Loucy (cell line): ENCODE measurements around the gene EFNA3.

Source experiments
- H2AFZ ChIP-seq: fragments of 200-600 bp; sonication (generic); 2 replicates; pipeline ENCODE4 v1.6.0; 2016; ENCODE audit warnings: antibody characterized with exemption, mild to moderate bottlenecking, low read length, moderate library complexity
- H3F3A ChIP-seq: fragments of 200-600 bp; 2 replicates; pipeline ENCODE4 v1.6.0; 2016; ENCODE audit warnings: antibody characterized with exemption, low read depth, mild to moderate bottlenecking
- H3K27me3 ChIP-seq: fragments of 200-600 bp; sonication (generic); 2 replicates; pipeline ENCODE4 v1.6.1; 2014; ENCODE audit warnings: low read length, mild to moderate bottlenecking; ENCODE audit not compliant: insufficient read depth, poor library complexity, severe bottlenecking
- H3K36me3 ChIP-seq: fragments of 200-600 bp; sonication (generic); 2 replicates; pipeline ENCODE4 v1.6.1; 2016; ENCODE audit warnings: low read length; ENCODE audit not compliant: insufficient read depth
- H3K4me1 ChIP-seq: fragments of 200-600 bp; sonication (generic); 2 replicates; pipeline ENCODE4 v1.5.1; 2014; ENCODE audit warnings: low read length, mild to moderate bottlenecking; ENCODE audit not compliant: insufficient read depth, poor library complexity, severe bottlenecking
- H3K4me2 ChIP-seq: fragments of 200-600 bp; sonication (generic); 2 replicates; pipeline ENCODE4 v1.6.0; 2014; ENCODE audit warnings: antibody characterized with exemption, low read length, low read depth, mild to moderate bottlenecking; ENCODE audit not compliant: poor library complexity, severe bottlenecking
- H3K4me3 ChIP-seq: fragments of 200-600 bp; sonication (generic); 2 replicates; pipeline ENCODE4 v1.5.1; 2014; ENCODE audit warnings: low read length, mild to moderate bottlenecking, mixed read lengths; ENCODE audit not compliant: poor library complexity, severe bottlenecking
- H3K79me2 ChIP-seq: fragments of 200-600 bp; sonication (generic); 2 replicates; pipeline ENCODE4 v1.6.1; 2014; ENCODE audit warnings: low read length; ENCODE audit not compliant: insufficient read depth
- H3K9ac ChIP-seq: fragments of 200-600 bp; sonication (generic); 2 replicates; pipeline ENCODE4 v1.6.0; 2014; ENCODE audit warnings: mild to moderate bottlenecking, low read depth, low read length, moderate library complexity; ENCODE audit not compliant: poor library complexity, severe bottlenecking
- H3K9me2 ChIP-seq: fragments of 200-600 bp; sonication (generic); replicated peaks from 2 replicates; pipeline ENCODE4 v1.6.1; 2016; ENCODE audit warnings: low read depth, low read length, mixed read lengths
- H3K9me3 ChIP-seq: fragments of 200-600 bp; sonication (generic); 2 replicates; pipeline ENCODE4 v1.6.1; 2014; ENCODE audit warnings: mild to moderate bottlenecking, antibody characterized with exemption, low read length, low read depth; ENCODE audit not compliant: insufficient read depth
- H4K20me1 ChIP-seq: fragments of 200-600 bp; sonication (generic); 2 replicates; pipeline ENCODE4 v1.6.0; 2014; ENCODE audit warnings: antibody characterized with exemption, low read length, mild to moderate bottlenecking; ENCODE audit not compliant: insufficient read depth, poor library complexity, severe bottlenecking
- EZH2phosphoT487 ChIP-seq: fragments of 200-600 bp; IDR thresholded peaks from 2 replicates; pipeline ENCODE4 v1.6.1; 2018; ENCODE audit warnings: antibody characterized with exemption, mild to moderate bottlenecking, moderate library complexity, borderline replicate concordance
- TF ChIP-seq, protein P1 (sequence below): fragments of 200-600 bp; sonication (generic); conservative IDR thresholded peaks from 2 replicates; pipeline ENCODE4 v1.5.1; 2014; ENCODE audit warnings: mild to moderate bottlenecking, antibody characterized with exemption, low read length

Gene EFNA3

DNA sequence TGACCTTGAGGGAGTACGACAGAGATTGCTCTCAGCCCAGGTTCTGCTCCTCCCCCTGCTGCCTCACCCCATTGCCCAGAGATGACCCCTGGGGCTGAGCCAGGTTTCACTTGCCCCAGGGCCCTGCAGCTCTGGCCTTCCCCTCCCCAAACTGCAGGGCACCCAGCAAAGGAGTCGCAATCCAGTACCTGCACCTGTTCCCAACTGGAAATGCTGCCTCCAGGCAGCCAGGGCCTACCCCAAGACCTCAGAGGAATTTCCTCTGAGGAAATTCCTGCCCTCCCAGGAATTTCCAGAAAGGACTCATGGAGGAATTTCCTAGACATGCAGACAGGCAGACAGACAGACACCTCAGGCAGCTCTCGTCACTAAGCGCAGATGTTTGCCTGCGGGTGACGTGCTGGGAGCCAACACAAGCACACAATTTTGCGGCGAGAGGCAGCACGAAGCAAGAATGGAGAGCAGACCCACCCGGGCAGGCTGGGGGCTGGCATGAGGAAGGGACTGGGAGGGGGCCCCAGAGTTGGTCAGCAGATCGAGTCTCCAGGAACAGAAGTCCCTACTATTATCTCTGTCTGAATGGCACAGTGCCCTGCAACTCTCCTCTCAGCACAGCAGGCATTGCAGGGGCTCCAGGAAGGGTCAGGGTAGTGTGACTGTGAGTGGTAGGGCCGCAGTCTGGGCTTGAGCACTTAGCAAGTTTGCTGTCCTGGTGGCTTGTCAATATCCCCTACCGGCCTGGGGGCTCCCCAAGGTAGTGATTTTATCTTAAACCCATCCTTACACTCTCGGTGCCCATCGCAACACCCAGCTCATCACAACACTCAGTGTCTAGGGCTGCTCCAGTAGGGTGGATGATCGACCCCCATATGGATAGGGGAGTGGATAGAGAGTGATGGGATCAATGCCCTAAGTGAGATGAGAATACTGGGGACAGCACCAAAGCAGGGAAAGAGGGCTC is 46.1 kb downstream of the EFNA3 start:
- H3F3A ChIP-seq: no peaks in the 10 kb centered on the region
- H3K4me2 ChIP-seq: no peak overlapping the region
- no peak overlapping the region for H3K4me3 ChIP-seq
- H3K79me2 ChIP-seq: no peaks in the 10 kb centered on the region
- H3K9ac ChIP-seq: no peak overlapping the region
- H3K9me3 ChIP-seq: no peaks in the 10 kb centered on the region
- peaks cover 25% of the 10 kb centered on the region for H3K4me1 ChIP-seq
- no peaks in the 10 kb centered on the region for H3K36me3 ChIP-seq
- TF ChIP-seq EZH2phosphoT487: no peak
- TF ChIP-seq, protein P1, sequence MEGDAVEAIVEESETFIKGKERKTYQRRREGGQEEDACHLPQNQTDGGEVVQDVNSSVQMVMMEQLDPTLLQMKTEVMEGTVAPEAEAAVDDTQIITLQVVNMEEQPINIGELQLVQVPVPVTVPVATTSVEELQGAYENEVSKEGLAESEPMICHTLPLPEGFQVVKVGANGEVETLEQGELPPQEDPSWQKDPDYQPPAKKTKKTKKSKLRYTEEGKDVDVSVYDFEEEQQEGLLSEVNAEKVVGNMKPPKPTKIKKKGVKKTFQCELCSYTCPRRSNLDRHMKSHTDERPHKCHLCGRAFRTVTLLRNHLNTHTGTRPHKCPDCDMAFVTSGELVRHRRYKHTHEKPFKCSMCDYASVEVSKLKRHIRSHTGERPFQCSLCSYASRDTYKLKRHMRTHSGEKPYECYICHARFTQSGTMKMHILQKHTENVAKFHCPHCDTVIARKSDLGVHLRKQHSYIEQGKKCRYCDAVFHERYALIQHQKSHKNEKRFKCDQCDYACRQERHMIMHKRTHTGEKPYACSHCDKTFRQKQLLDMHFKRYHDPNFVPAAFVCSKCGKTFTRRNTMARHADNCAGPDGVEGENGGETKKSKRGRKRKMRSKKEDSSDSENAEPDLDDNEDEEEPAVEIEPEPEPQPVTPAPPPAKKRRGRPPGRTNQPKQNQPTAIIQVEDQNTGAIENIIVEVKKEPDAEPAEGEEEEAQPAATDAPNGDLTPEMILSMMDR: no peak
- H3K9me2 ChIP-seq: no peaks in the 10 kb centered on the region
- H2AFZ ChIP-seq: no peak overlapping the region
- H4K20me1 ChIP-seq: no peaks in the 10 kb centered on the region
- peaks cover 19% of the 10 kb centered on the region for H3K27me3 ChIP-seq

DNA sequence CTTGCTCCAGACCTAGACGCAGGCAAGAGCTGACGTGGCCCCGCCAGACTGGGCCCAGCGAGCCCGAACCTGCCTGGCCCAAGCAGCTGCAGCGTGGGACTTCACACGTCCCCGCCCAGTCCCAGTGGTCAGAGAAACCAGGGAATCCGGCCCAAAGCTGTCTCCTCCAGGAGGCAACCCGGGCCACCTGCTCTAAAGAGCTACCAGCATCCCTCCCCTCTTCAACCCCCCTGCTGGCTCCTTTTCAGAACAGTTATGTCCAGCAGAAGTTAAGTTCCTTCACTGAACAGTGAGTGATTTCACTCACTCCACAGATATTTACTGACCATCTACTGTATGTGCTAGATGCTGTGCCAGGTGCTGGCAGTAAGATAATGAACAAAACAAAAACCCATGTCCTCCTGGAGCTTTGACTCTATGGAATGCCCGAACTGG is 46.9 kb downstream of the EFNA3 start:
- H3K4me1 ChIP-seq: peaks cover 25% of the 10 kb centered on the region
- H3K9me2 ChIP-seq: no peaks in the 10 kb centered on the region
- no peaks in the 10 kb centered on the region for H3K79me2 ChIP-seq
- H3K4me3 ChIP-seq: no peak overlapping the region
- peaks cover 19% of the 10 kb centered on the region for H3K27me3 ChIP-seq
- no peak overlapping the region for H2AFZ ChIP-seq
- H4K20me1 ChIP-seq: no peaks in the 10 kb centered on the region
- H3F3A ChIP-seq: no peaks in the 10 kb centered on the region
- H3K9me3 ChIP-seq: no peaks in the 10 kb centered on the region
- no peak overlapping the region for H3K4me2 ChIP-seq
- no peak for TF ChIP-seq EZH2phosphoT487
- TF ChIP-seq, protein P1: no peak
- H3K36me3 ChIP-seq: no peaks in the 10 kb centered on the region
- no peak overlapping the region for H3K9ac ChIP-seq

DNA sequence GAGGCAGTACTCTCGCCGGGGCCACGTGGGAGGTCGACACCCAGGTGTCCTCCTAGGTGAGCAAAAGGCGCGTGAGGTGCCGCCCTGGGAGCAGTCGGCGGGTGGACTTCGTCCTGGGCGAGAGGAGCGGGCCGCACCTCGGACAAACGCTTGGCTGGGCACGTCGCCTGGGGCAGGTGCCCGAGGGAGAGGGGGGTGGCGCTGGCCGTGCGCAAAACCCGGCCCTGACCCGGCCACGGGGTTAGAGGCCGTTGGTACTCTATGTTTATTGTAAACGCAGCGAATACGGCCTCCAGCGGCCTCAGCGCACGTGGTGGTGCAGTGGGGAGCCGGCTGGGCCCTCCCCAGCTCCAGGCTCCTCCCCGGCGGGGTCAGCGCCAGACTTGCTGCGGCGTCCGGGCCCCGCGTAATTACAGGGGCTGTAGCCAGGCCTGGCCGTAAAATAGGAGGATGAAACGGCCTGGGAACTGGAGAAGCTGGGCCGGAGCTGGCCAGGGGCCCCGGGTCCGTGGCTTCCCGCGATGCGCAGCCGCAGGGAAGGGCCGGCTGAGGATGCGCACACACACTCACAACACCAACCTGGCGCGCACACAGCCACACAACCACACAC is 47.4 kb downstream of the EFNA3 start:
- Histone ChIP-seq H3K9me3 (no peaks in the 10 kb centered on the region), H2AFZ (no peak overlapping the region), H3K4me2 (no peak overlapping the region), H3K4me3 (no peak overlapping the region), H4K20me1 (no peaks in the 10 kb centered on the region), H3K36me3 (no peaks in the 10 kb centered on the region), H3K79me2 (no peaks in the 10 kb centered on the region), H3K27me3 (peaks cover 19% of the 10 kb centered on the region), H3K9me2 (no peaks in the 10 kb centered on the region), H3K9ac (no peak overlapping the region), H3F3A (no peaks in the 10 kb centered on the region), H3K4me1 (peaks cover 25% of the 10 kb centered on the region)
- TF ChIP-seq, protein P1: no peak
- TF ChIP-seq EZH2phosphoT487: no peak
